ENCODE results near the gene PIANP.

The PIANP gene

DNA sequence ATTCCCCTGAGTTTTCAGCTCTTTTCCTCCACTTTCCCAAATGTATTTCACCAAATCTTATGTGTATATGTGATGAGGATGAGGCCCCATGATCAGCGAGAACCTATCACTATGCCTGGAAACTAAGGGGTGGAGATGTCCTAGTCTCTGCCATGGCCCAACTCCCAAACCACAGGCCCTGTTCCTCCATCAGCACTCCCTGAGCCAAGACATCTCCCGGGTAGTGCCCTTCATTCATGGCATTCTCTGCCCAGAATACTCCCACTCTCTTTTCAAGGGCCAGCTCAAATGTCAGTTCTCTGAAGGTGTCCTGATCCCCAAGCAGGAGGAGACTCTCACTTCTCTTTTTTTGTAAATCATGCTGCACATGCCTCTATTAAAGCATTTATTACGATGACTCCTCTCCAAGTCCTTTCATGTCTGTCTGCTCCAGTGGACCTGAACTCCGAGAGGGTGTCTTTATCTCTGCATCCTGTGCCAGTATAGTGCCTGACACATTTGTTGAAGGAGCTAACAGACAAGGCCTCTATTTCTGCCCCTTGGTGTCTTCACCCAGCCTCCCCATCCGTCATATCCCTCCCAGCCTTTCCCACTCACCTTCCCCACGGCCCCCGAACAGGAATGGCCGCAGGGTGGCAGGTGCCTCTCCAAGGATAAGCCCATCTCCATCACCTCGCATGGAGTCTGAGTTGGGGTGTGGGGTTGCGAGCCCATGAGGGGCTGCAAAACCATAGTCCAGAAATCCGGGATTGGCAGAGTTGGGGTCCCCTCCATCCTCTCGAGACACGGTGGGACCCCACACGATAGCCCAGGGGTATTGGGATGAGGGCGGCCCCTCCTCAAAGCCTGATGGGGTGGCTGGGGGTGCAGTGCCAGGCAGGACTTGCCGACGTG is 3.7 kb downstream of the PIANP start:
- H3K27ac ChIP-seq (replicated peaks; ENCODE audit: low read length), result no peak overlapping the region

DNA sequence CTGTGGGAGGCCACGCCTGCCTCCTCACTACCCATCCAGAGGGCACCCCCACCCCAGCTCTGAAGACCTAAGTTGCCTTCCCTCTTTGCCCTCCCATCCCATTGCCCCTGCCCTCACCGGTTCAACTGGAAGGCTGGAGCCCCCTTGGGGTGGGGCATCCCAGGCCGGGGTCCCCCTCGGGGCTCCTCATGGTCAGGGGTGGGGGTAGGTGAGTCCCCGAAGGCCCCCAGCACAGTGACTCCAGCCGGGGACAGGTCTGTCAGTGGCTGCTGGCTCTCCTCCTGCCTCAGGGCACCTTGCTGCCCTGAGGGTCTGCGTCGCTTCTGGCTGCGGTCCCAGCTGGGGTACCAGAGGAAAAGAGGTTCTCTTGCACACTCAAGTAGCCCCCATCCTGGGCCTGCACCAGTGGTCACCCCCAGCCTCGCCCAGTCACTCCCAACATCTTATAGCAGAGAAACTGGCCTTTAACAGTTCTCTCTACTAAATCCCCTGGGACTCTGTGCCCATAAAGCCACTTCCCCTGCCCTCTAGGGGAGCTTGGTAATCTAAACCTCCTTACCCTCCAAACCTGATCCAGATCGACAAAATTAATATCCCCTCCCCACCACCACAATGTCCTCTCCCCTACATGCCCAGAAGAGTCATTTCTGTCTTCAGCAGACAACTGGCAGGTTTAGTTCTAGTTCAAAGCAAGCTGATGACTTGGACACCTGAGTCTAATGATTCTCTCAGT is 5.1 kb downstream of the PIANP start:
- H3K9ac ChIP-seq (ENCODE audit: low read depth, low read length, poor library complexity), result no peak overlapping the region
- no peak overlapping the region for H2BK120ac ChIP-seq (ENCODE audit: low read depth, low read length)
- no peak overlapping the region for H3K14ac ChIP-seq (ENCODE audit: low read length)
- H3K4ac ChIP-seq (ENCODE audit: low read length), result no peak overlapping the region
- DNase-seq (ENCODE audit: low spot score), result no peak
- no peak overlapping the region for H3K4me3 ChIP-seq (ENCODE audit: low read length in 2 of 2)
- H2AFZ ChIP-seq (ENCODE audit: low read length), result no peak overlapping the region
- H3K18ac ChIP-seq (ENCODE audit: low read length), result no peak overlapping the region
- H3K4me2 ChIP-seq (ENCODE audit: insufficient read depth, low read length, poor library complexity, severe bottlenecking), result no peak overlapping the region
- H4K8ac ChIP-seq (ENCODE audit: low read depth, low read length), result no peak overlapping the region
- H3K9me3 ChIP-seq (replicated peaks in 1 of 2; ENCODE audit: control insufficient read depth in 2 of 2, insufficient read depth in 1 of 2, low read depth in 1 of 2, low read length in 2 of 2), result no peaks in the 10 kb centered on the region
- peaks cover 6 to 18% of the 10 kb centered on the region in 2 donors for H3K4me1 ChIP-seq (ENCODE audit: control insufficient read depth in 2 of 2, insufficient read depth in 1 of 2, low read depth in 1 of 2, low read length in 2 of 2)
- peak overlapping the region; percentile 67 for H2BK5ac ChIP-seq (ENCODE audit: low read length)
- no peaks in the 10 kb centered on the region for H3K27me3 ChIP-seq (ENCODE audit: control insufficient read depth in 3 of 3, insufficient read depth in 3 of 3, low read depth in 1 of 3, low read length in 3 of 3)
- no peak overlapping the region for H3K23ac ChIP-seq (ENCODE audit: low read depth, low read length, poor library complexity)
- no peak overlapping the region for H3K27ac ChIP-seq (replicated peaks; ENCODE audit: low read length)
- no CpG with 5 or more reads among the region's 11 CpGs for WGBS, 2 donors (ENCODE audit: extremely low coverage in 2 of 2, insufficient read length in 2 of 2, insufficient replicate concordance in 1 of 2)
- no peak overlapping the region for H2AK5ac ChIP-seq (ENCODE audit: low read depth, low read length)
- H4K91ac ChIP-seq (ENCODE audit: low read depth, low read length, poor library complexity), result no peak overlapping the region
- peaks cover 15 to 24% of the 10 kb centered on the region in 2 donors for H3K36me3 ChIP-seq (replicated peaks in 1 of 2; ENCODE audit: control insufficient read depth in 2 of 2, insufficient read depth in 2 of 2, low read length in 2 of 2)
- no peak overlapping the region for H2BK15ac ChIP-seq (ENCODE audit: low read length)
- H2BK12ac ChIP-seq (ENCODE audit: low read length), result no peak overlapping the region
- H3K79me1 ChIP-seq (ENCODE audit: low read depth, low read length), result peaks cover 18% of the 10 kb centered on the region

More for the DNA sequence above, 3.7 kb downstream of the PIANP start:
- Histone ChIP-seq H3K4me3 (ENCODE audit: low read length in 2 of 2) (no peak overlapping the region), H3K4me2 (ENCODE audit: insufficient read depth, low read length, poor library complexity, severe bottlenecking) (no peak overlapping the region), H2BK15ac (ENCODE audit: low read length) (no peak overlapping the region), H3K18ac (ENCODE audit: low read length) (no peak overlapping the region), H2AK5ac (ENCODE audit: low read depth, low read length) (peak overlapping the region; percentile 64), H3K27me3 (ENCODE audit: control insufficient read depth in 3 of 3, insufficient read depth in 3 of 3, low read depth in 1 of 3, low read length in 3 of 3) (peaks cover 0 to 10% (median 7%) of the 10 kb centered on the region in 3 experiments), H2AFZ (ENCODE audit: low read length) (no peak overlapping the region), H2BK12ac (ENCODE audit: low read length) (no peak overlapping the region), H3K36me3 (replicated peaks in 1 of 2; ENCODE audit: control insufficient read depth in 2 of 2, insufficient read depth in 2 of 2, low read length in 2 of 2) (peaks cover 15 to 24% of the 10 kb centered on the region in 2 donors), H4K8ac (ENCODE audit: low read depth, low read length) (no peak overlapping the region), H3K23ac (ENCODE audit: low read depth, low read length, poor library complexity) (no peak overlapping the region), H3K14ac (ENCODE audit: low read length) (no peak overlapping the region), H2BK5ac (ENCODE audit: low read length) (peak overlapping the region; percentile 49), H3K9ac (ENCODE audit: low read depth, low read length, poor library complexity) (no peak overlapping the region), H3K79me1 (ENCODE audit: low read depth, low read length) (peaks cover 20% of the 10 kb centered on the region), H3K4me1 (ENCODE audit: control insufficient read depth in 2 of 2, insufficient read depth in 1 of 2, low read depth in 1 of 2, low read length in 2 of 2) (peaks cover 11 to 18% of the 10 kb centered on the region in 2 donors), H3K4ac (ENCODE audit: low read length) (no peak overlapping the region), H2BK120ac (ENCODE audit: low read depth, low read length) (no peak overlapping the region), H4K91ac (ENCODE audit: low read depth, low read length, poor library complexity) (no peak overlapping the region), H3K9me3 (replicated peaks in 1 of 2; ENCODE audit: control insufficient read depth in 2 of 2, insufficient read depth in 1 of 2, low read depth in 1 of 2, low read length in 2 of 2) (no peaks in the 10 kb centered on the region)
- DNase-seq (ENCODE audit: low spot score), result no peak
- no CpG with 5 or more reads among the region's 17 CpGs for WGBS, 2 donors (ENCODE audit: extremely low coverage in 2 of 2, insufficient read length in 2 of 2, insufficient replicate concordance in 1 of 2)

DNA sequence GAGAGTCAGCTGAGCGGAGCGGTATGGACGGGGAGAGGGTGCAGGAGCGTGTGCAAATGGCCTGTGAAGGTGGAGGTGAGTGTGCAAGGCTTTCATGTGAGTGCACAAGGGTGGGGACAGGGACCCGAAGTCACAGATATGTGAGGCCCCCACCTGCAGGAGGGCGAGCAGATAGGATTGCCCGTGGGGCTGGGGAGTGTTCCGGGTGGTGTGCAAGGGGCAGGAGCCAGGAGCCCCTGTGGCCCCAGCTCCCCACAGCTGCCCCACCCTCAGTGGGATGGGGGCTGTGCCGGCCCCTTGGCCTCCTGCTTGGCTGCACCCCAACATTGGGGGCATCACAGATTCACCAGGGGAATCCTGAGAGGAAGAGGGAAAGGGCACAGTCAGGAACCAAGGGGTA is 5.9 kb downstream of the PIANP start:
- Histone ChIP-seq H3K9me3 (replicated peaks in 1 of 2; ENCODE audit: control insufficient read depth in 2 of 2, insufficient read depth in 1 of 2, low read depth in 1 of 2, low read length in 2 of 2) (no peaks in the 10 kb centered on the region), H2BK120ac (ENCODE audit: low read depth, low read length) (no peak overlapping the region)

DNA sequence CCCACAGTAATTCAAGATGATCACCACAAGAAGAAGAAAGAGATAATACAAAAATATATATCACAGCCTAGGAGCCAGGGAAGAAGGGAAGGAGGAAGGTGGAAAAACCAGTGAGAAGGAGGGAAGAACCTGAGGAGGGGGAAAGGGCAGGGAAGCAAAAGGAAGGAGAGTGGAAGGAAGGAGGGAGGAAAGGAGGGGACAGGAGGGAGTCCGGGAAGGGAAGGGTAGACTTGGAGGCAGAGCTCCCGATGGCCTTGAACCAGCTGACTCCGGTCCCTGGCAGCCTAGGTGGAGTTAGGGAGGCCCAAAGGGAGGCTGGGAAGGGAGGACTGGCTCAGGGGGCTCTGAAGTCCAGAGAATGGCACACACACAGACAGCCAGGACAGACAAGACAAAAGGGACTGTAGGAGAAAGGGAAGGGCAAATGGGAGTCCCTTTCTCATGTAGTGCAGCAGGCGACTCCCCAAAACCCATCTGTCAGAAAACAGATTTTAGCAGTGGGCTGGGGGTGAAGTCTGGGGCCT is 6.7 kb downstream of the PIANP start:
- Histone ChIP-seq H3K27me3 (ENCODE audit: control insufficient read depth in 3 of 3, insufficient read depth in 3 of 3, low read depth in 1 of 3, low read length in 3 of 3) (no peaks in the 10 kb centered on the region), H4K91ac (ENCODE audit: low read depth, low read length, poor library complexity) (no peak overlapping the region), H3K4me1 (ENCODE audit: control insufficient read depth in 2 of 2, insufficient read depth in 1 of 2, low read depth in 1 of 2, low read length in 2 of 2) (peaks cover 1 to 15% of the 10 kb centered on the region in 2 donors), H3K18ac (ENCODE audit: low read length) (no peak overlapping the region), H2BK12ac (ENCODE audit: low read length) (no peak overlapping the region), H2BK5ac (ENCODE audit: low read length) (no peak overlapping the region), H2BK120ac (ENCODE audit: low read depth, low read length) (no peak overlapping the region), H3K4me3 (ENCODE audit: low read length in 2 of 2) (no peak overlapping the region), H2AK5ac (ENCODE audit: low read depth, low read length) (no peak overlapping the region), H4K8ac (ENCODE audit: low read depth, low read length) (no peak overlapping the region), H3K9me3 (replicated peaks in 1 of 2; ENCODE audit: control insufficient read depth in 2 of 2, insufficient read depth in 1 of 2, low read depth in 1 of 2, low read length in 2 of 2) (no peaks in the 10 kb centered on the region), H2AFZ (ENCODE audit: low read length) (no peak overlapping the region), H3K9ac (ENCODE audit: low read depth, low read length, poor library complexity) (no peak overlapping the region), H3K4ac (ENCODE audit: low read length) (no peak overlapping the region), H3K14ac (ENCODE audit: low read length) (no peak overlapping the region), H3K4me2 (ENCODE audit: insufficient read depth, low read length, poor library complexity, severe bottlenecking) (no peak overlapping the region), H3K23ac (ENCODE audit: low read depth, low read length, poor library complexity) (no peak overlapping the region), H3K79me1 (ENCODE audit: low read depth, low read length) (peaks cover 8% of the 10 kb centered on the region), H2BK15ac (ENCODE audit: low read length) (no peak overlapping the region), H3K27ac (replicated peaks; ENCODE audit: low read length) (no peak overlapping the region), H3K36me3 (replicated peaks in 1 of 2; ENCODE audit: control insufficient read depth in 2 of 2, insufficient read depth in 2 of 2, low read length in 2 of 2) (peaks cover 15 to 24% of the 10 kb centered on the region in 2 donors)
- WGBS, 2 donors (ENCODE audit: extremely low coverage in 2 of 2, insufficient read length in 2 of 2, insufficient replicate concordance in 1 of 2), result no CpG with 5 or more reads among the region's 4 CpGs
- DNase-seq (ENCODE audit: low spot score), result no peak

More for the DNA sequence above, 5.9 kb downstream of the PIANP start:
- H2BK5ac ChIP-seq (ENCODE audit: low read length), result no peak overlapping the region
- peaks cover 15 to 24% of the 10 kb centered on the region in 2 donors for H3K36me3 ChIP-seq (replicated peaks in 1 of 2; ENCODE audit: control insufficient read depth in 2 of 2, insufficient read depth in 2 of 2, low read length in 2 of 2)
- no CpG with 5 or more reads among the region's 9 CpGs for WGBS, 2 donors (ENCODE audit: extremely low coverage in 2 of 2, insufficient read length in 2 of 2, insufficient replicate concordance in 1 of 2)
- peaks cover 14% of the 10 kb centered on the region for H3K79me1 ChIP-seq (ENCODE audit: low read depth, low read length)
- H4K8ac ChIP-seq (ENCODE audit: low read depth, low read length), result no peak overlapping the region
- no peak overlapping the region for H3K4me2 ChIP-seq (ENCODE audit: insufficient read depth, low read length, poor library complexity, severe bottlenecking)
- H2BK12ac ChIP-seq (ENCODE audit: low read length), result no peak overlapping the region
- peaks cover 7 to 20% of the 10 kb centered on the region in 2 donors for H3K4me1 ChIP-seq (ENCODE audit: control insufficient read depth in 2 of 2, insufficient read depth in 1 of 2, low read depth in 1 of 2, low read length in 2 of 2)
- no peak overlapping the region for H3K27ac ChIP-seq (replicated peaks; ENCODE audit: low read length)
- no peak overlapping the region for H2AFZ ChIP-seq (ENCODE audit: low read length)
- H4K91ac ChIP-seq (ENCODE audit: low read depth, low read length, poor library complexity), result no peak overlapping the region
- H3K14ac ChIP-seq (ENCODE audit: low read length), result no peak overlapping the region
- H2BK15ac ChIP-seq (ENCODE audit: low read length), result no peak overlapping the region
- H3K27me3 ChIP-seq (ENCODE audit: control insufficient read depth in 3 of 3, insufficient read depth in 3 of 3, low read depth in 1 of 3, low read length in 3 of 3), result no peaks in the 10 kb centered on the region
- no peak for DNase-seq (ENCODE audit: low spot score)
- no peak overlapping the region for H3K18ac ChIP-seq (ENCODE audit: low read length)
- H3K9ac ChIP-seq (ENCODE audit: low read depth, low read length, poor library complexity), result no peak overlapping the region
- no peak overlapping the region for H2AK5ac ChIP-seq (ENCODE audit: low read depth, low read length)
- H3K4ac ChIP-seq (ENCODE audit: low read length), result no peak overlapping the region
- H3K4me3 ChIP-seq (ENCODE audit: low read length in 2 of 2), result peak overlapping the region in 1 of 2 donors; percentile 21
- H3K23ac ChIP-seq (ENCODE audit: low read depth, low read length, poor library complexity), result no peak overlapping the region
